Neural progenitor cell (in vitro differentiated cells): ENCODE data around the gene KLHL42.

ENCODE experiments used
- EZH2 ChIP-seq: fragments of 200-600 bp; sonication (generic); IDR thresholded peaks from 2 replicates; pipeline ENCODE4 v1.6.1; 2017; ENCODE audit warnings: antibody characterized with exemption, mild to moderate bottlenecking, moderate library complexity
- EZH2phosphoT487 ChIP-seq: fragments of 200-600 bp; sonication (generic); IDR thresholded peaks from 2 replicates; pipeline ENCODE4 v1.6.1; 2017; ENCODE audit warnings: antibody characterized with exemption
- TF ChIP-seq, protein P1 (sequence below): fragments of 200-600 bp; sonication (generic); IDR thresholded peaks from 2 replicates; pipeline ENCODE4 v1.5.1; 2017; ENCODE audit warnings: antibody characterized with exemption, mild to moderate bottlenecking

- TF ChIP-seq, protein P1, sequence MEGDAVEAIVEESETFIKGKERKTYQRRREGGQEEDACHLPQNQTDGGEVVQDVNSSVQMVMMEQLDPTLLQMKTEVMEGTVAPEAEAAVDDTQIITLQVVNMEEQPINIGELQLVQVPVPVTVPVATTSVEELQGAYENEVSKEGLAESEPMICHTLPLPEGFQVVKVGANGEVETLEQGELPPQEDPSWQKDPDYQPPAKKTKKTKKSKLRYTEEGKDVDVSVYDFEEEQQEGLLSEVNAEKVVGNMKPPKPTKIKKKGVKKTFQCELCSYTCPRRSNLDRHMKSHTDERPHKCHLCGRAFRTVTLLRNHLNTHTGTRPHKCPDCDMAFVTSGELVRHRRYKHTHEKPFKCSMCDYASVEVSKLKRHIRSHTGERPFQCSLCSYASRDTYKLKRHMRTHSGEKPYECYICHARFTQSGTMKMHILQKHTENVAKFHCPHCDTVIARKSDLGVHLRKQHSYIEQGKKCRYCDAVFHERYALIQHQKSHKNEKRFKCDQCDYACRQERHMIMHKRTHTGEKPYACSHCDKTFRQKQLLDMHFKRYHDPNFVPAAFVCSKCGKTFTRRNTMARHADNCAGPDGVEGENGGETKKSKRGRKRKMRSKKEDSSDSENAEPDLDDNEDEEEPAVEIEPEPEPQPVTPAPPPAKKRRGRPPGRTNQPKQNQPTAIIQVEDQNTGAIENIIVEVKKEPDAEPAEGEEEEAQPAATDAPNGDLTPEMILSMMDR, result peak; percentile 13
- TF ChIP-seq EZH2, result no peak
- no peak for TF ChIP-seq EZH2phosphoT487
These were observed at the start of gene KLHL42, which contains the start of gene MANSC4 for GRCh38 chr12:27779920-27780611.
